Keratinocyte (primary cell): Measurements from ENCODE around the gene FBXW12. TPM values are rescaled to one million over a fixed set of nuclear protein-coding genes. Genes with fewer than 3 reads are reported as not detected.

Experiments used
- DNase-seq: peaks from one replicate; pipeline ENCODE4 v3.0.0-alpha.2; 2011; ENCODE audit warnings: low read depth, missing footprints, low spot score
- FAIRE-seq: peaks from 2 replicates; lab custom pipeline; 2011; peaks lifted over from hg19 to GRCh38; lab: Jason Lieb, UNC
- H2AFZ ChIP-seq: 2 replicates; pipeline ENCODE4 v1.6.0; 2012; ENCODE audit warnings: low read length, control low read depth, inconsistent platforms; ENCODE audit not compliant: control insufficient read depth
- H3K27ac ChIP-seq: 2 replicates; pipeline ENCODE4 v1.5.1; 2011; ENCODE audit warnings: low read length; ENCODE audit not compliant: control insufficient read depth, insufficient read depth
- H3K27me3 ChIP-seq: 3 replicates; pipeline ENCODE4 v1.6.0; 2011; ENCODE audit warnings: low read length; ENCODE audit not compliant: control insufficient read depth, insufficient read depth; ENCODE audit errors: extremely low read depth
- H3K36me3 ChIP-seq, 2 experiments: 2 replicates in 1 of 2; 3 replicates in 1 of 2; pipeline ENCODE4 v1.5.1; 2011; ENCODE audit warnings: low read length in 2 of 2, mild to moderate bottlenecking in 1 of 2; ENCODE audit not compliant: control insufficient read depth in 2 of 2, insufficient read depth in 2 of 2; ENCODE audit errors: extremely low read depth in 1 of 2
- H3K4me1 ChIP-seq: 3 replicates; pipeline ENCODE4 v1.5.1; 2011; ENCODE audit warnings: low read length; ENCODE audit not compliant: control insufficient read depth, insufficient read depth; ENCODE audit errors: extremely low read depth
- H3K4me2 ChIP-seq: 3 replicates; pipeline ENCODE4 v1.6.0; 2011; ENCODE audit warnings: low read depth, low read length; ENCODE audit not compliant: control insufficient read depth, insufficient read depth; ENCODE audit errors: extremely low read depth
- H3K4me3 ChIP-seq, 3 experiments: fragments of 200-600 bp in 1 of 3; sonication (generic) in 1 of 3; 2 replicates in 2 of 3; 3 replicates in 1 of 3; pipeline ENCODE4 v1.5.1; 2011 to 2016; ENCODE audit warnings: low read length in 3 of 3, mild to moderate bottlenecking in 3 of 3, control low read depth in 2 of 3, inconsistent platforms in 1 of 3, low read depth in 1 of 3, mixed read lengths in 1 of 3, mixed run types in 1 of 3, moderate library complexity in 1 of 3; ENCODE audit not compliant: control insufficient read depth in 2 of 3, insufficient read depth in 2 of 3; ENCODE audit errors: extremely low read depth in 1 of 3
- H3K79me2 ChIP-seq: 2 replicates; pipeline ENCODE4 v1.6.0; 2012; ENCODE audit warnings: low read length; ENCODE audit not compliant: control insufficient read depth, insufficient read depth
- H3K9ac ChIP-seq: 3 replicates; pipeline ENCODE4 v1.6.0; 2011; ENCODE audit warnings: low read length; ENCODE audit not compliant: control insufficient read depth, insufficient read depth; ENCODE audit errors: extremely low read depth
- H3K9me1 ChIP-seq: 3 replicates; pipeline ENCODE4 v1.6.0; 2011; ENCODE audit warnings: low read length; ENCODE audit not compliant: control insufficient read depth, insufficient read depth; ENCODE audit errors: extremely low read depth
- H3K9me3 ChIP-seq: 2 replicates; pipeline ENCODE4 v1.5.1; 2012; ENCODE audit warnings: low read depth, low read length; ENCODE audit not compliant: control insufficient read depth
- H4K20me1 ChIP-seq: 3 replicates; pipeline ENCODE4 v1.6.0; 2011; ENCODE audit warnings: low read length; ENCODE audit not compliant: control insufficient read depth, insufficient read depth; ENCODE audit errors: extremely low read depth
- EZH2 ChIP-seq: IDR thresholded peaks from one replicate; pipeline ENCODE4 v1.6.1; 2012; ENCODE audit warnings: inconsistent platforms, mild to moderate bottlenecking, low read length, moderate library complexity
- dilution Hi-C: fragments of 300-500 bp; cut with MboI; formaldehyde crosslinking; loops from one replicate; pipeline ENCODE4 v1.7.0; 2020; ENCODE audit warnings: low sequenced_read_pairs; ENCODE audit not compliant: extremely low pct_ligation_motif_present
- polyA plus RNA-seq, 5 experiments: library from polyadenylated mRNA; depleted of rRNA in 3 of 5; stranded (reverse) in 3 of 5; stranded (forward) in 1 of 5; unstranded in 1 of 5; fragments of >200 nt; gene quantifications; 1 replicate in 1 of 5; 2 replicates in 3 of 5; 3 replicates in 1 of 5; pipeline versions ENCODE4 v1.2.1 to v1.2.3, GENCODE V29; 2011 to 2012; ENCODE audit warnings: missing spikeins in 2 of 5, low read depth in 1 of 5, low replicate concordance in 1 of 5
- TF ChIP-seq, protein P1 (sequence below), 3 experiments: IDR thresholded peaks in 1 of 3; conservative IDR thresholded peaks in 1 of 3; optimal IDR thresholded peaks in 1 of 3; 2 replicates in 2 of 3; 3 replicates in 1 of 3; pipeline versions ENCODE3 to v1.5.1; 2011; ENCODE audit warnings: low read length in 3 of 3, mild to moderate bottlenecking in 3 of 3, moderate library complexity in 2 of 3, control low read depth in 1 of 3, inconsistent platforms in 1 of 3; ENCODE audit not compliant: insufficient read depth in 2 of 3; ENCODE audit errors: extremely low read depth in 1 of 3

FBXW12 gene
- polyA plus RNA-seq, 1 donor (not counting 4 experiments of a cell fraction or from before 2014, with no cell fraction given), result not detected

DNA sequence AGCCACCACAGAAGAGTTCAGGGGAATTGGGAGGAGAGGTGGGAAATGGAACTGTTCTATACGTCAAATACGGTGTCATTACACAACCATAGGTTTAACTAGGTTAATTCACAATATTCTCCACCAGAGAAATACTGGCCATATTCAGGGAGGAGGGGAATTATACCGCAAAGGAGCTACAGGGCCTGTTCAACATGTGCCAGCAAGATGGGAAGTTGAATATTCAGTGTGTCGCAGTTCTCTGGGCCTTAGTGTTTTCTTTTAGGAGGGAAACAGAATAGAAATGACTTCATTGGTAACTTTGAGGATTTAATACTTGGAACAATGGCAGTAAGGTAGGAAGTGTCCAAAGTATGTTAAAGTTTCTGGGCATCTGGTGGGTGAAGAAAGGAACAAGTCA is 18.0 kb upstream of the FBXW12 start:
- Histone ChIP-seq H3K9ac (no peak overlapping the region), H3K27me3 (no peaks in the 10 kb centered on the region), H2AFZ (no peak overlapping the region), H3K4me2 (no peak overlapping the region), H3K36me3 (no peaks in the 10 kb centered on the region), H3K27ac (no peak overlapping the region), H3K4me3 (no peak overlapping the region), H3K4me1 (peaks cover 9% of the 10 kb centered on the region), H3K9me1 (no peaks in the 10 kb centered on the region), H3K9me3 (peaks cover 2% of the 10 kb centered on the region), H3K79me2 (no peaks in the 10 kb centered on the region), H4K20me1 (no peaks in the 10 kb centered on the region)
- dilution Hi-C loops, result no loop called here
- FAIRE-seq (no peak), DNase-seq (no peak)
- TF ChIP-seq, protein P1, sequence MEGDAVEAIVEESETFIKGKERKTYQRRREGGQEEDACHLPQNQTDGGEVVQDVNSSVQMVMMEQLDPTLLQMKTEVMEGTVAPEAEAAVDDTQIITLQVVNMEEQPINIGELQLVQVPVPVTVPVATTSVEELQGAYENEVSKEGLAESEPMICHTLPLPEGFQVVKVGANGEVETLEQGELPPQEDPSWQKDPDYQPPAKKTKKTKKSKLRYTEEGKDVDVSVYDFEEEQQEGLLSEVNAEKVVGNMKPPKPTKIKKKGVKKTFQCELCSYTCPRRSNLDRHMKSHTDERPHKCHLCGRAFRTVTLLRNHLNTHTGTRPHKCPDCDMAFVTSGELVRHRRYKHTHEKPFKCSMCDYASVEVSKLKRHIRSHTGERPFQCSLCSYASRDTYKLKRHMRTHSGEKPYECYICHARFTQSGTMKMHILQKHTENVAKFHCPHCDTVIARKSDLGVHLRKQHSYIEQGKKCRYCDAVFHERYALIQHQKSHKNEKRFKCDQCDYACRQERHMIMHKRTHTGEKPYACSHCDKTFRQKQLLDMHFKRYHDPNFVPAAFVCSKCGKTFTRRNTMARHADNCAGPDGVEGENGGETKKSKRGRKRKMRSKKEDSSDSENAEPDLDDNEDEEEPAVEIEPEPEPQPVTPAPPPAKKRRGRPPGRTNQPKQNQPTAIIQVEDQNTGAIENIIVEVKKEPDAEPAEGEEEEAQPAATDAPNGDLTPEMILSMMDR (optimal IDR thresholded peaks at IDR 0.05 in 1 of 3, IDR thresholded peaks at IDR 0.05 in 1 of 3, conservative IDR thresholded peaks at IDR 0.05 in 1 of 3; ENCODE audit: extremely low read depth in 1 of 3, insufficient read depth in 2 of 3, low read length in 3 of 3), result no peak
- no peak for TF ChIP-seq EZH2

DNA sequence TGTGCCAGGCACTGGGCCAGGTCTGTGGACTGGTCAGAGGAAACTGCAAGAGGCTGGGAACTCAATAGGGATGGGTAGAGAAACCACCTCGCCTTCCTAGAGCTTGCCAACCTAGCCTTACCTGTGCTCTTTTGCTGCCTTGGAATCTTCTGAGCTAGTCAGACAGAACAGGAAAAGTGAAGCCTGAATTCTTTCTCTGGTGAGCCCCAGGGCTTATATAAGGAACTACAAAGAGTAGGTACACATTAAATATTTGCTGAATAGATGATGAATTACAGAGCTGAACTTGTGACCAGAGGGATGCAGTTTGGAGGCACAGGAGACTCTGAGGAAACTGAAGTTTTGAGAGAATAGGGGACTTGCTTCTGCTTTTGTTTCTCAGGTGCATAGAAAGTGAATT is 15.6 kb upstream of the FBXW12 start:
- DNase-seq (no peak), FAIRE-seq (no peak)
- H3K4me2 ChIP-seq, result no peak overlapping the region
- H3K79me2 ChIP-seq, result no peaks in the 10 kb centered on the region
- H4K20me1 ChIP-seq, result no peaks in the 10 kb centered on the region
- no peaks in the 10 kb centered on the region for H3K9me1 ChIP-seq
- H3K36me3 ChIP-seq, result no peaks in the 10 kb centered on the region
- no peaks in the 10 kb centered on the region for H3K27me3 ChIP-seq
- TF ChIP-seq, protein P1 (optimal IDR thresholded peaks at IDR 0.05 in 1 of 3, IDR thresholded peaks at IDR 0.05 in 1 of 3, conservative IDR thresholded peaks at IDR 0.05 in 1 of 3; ENCODE audit: extremely low read depth in 1 of 3, insufficient read depth in 2 of 3, low read length in 3 of 3), result no peak
- no peak for TF ChIP-seq EZH2
- no peak overlapping the region for H2AFZ ChIP-seq
- H3K4me1 ChIP-seq, result peaks cover 9% of the 10 kb centered on the region
- H3K9ac ChIP-seq, result no peak overlapping the region
- no peak overlapping the region for H3K4me3 ChIP-seq
- no peak overlapping the region for H3K27ac ChIP-seq
- peaks cover 2% of the 10 kb centered on the region for H3K9me3 ChIP-seq
- dilution Hi-C loops, result no loop called here
